AG04449 (cell line): ENCODE measurements around the gene REV3L.

Source experiments
- CTCF ChIA-PET: fragments of 350-600 bp; formaldehyde crosslinking; extraction: SDS; loops from one replicate; lab custom pipeline; 2021; ENCODE audit warnings: antibody characterized with exemption; lab: Yijun Ruan, JAX
- POLR2A ChIA-PET: fragments of 400-600, 350-600 bp; formaldehyde crosslinking; extraction: SDS; loops from one replicate; lab custom pipeline; 2020; ENCODE audit warnings: antibody characterized with exemption, inconsistent platforms; lab: Yijun Ruan, JAX
- DNase-seq: peaks from one replicate; pipeline ENCODE4 v3.0.0-alpha.2; 2010; ENCODE audit warnings: low read depth, low spot score
- H3K4me3 ChIP-seq: 2 replicates; pipeline ENCODE4 v1.5.1; 2011; ENCODE audit warnings: low read depth, mild to moderate bottlenecking, control low read depth, low read length
- TF ChIP-seq, protein P1 (sequence below): IDR thresholded peaks from one replicate; pipeline ENCODE4 v1.5.1; 2011; ENCODE audit warnings: mild to moderate bottlenecking, moderate library complexity, low read length, control low read depth, inconsistent platforms; ENCODE audit not compliant: insufficient read depth; ENCODE audit errors: missing control alignments

REV3L gene

DNA sequence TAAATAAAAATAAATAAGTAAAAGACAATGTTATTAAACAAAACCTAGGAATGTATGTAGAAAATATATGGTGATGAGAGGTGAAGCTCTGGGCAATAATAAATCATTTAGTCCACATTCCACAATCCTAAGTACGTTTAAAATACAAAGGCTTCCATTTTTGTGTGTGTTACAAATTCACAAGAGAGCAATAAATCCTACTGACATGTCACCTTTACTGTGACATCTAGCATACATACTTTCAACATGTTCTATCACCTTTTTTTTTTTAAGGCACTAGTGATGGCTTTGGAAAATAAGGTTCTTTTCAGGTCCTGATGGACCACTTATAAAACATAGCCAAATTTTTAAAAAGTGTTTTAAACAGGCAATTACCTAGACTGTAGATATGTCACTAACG is 12.0 kb downstream of the REV3L start:
- no peak for DNase-seq
- POLR2A ChIA-PET: no interaction called here
- TF ChIP-seq, protein P1, sequence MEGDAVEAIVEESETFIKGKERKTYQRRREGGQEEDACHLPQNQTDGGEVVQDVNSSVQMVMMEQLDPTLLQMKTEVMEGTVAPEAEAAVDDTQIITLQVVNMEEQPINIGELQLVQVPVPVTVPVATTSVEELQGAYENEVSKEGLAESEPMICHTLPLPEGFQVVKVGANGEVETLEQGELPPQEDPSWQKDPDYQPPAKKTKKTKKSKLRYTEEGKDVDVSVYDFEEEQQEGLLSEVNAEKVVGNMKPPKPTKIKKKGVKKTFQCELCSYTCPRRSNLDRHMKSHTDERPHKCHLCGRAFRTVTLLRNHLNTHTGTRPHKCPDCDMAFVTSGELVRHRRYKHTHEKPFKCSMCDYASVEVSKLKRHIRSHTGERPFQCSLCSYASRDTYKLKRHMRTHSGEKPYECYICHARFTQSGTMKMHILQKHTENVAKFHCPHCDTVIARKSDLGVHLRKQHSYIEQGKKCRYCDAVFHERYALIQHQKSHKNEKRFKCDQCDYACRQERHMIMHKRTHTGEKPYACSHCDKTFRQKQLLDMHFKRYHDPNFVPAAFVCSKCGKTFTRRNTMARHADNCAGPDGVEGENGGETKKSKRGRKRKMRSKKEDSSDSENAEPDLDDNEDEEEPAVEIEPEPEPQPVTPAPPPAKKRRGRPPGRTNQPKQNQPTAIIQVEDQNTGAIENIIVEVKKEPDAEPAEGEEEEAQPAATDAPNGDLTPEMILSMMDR: no peak
- CTCF ChIA-PET: no interaction called here
- H3K4me3 ChIP-seq: no peak overlapping the region

DNA sequence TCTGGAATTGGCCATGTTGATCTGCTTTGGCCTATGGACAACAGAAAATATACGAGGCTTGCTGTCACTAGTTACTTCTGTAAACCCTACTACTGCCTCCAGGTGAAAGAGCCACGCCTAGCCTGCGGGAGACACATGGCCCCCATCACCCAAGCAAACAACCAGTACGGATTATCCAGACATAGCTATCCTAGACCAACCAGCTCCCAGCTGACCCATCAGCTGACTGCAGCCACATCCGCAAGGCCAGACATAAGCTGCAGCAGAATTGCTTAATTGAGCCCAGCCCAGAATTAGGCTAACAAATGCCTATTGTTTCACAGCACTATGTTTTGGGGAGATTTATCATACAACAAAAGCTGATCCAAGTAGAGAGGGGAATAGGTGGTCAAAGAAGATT is 13.5 kb downstream of the REV3L start:
- CTCF ChIA-PET: interaction anchor here (0.8 to 1.0 kb wide), 2 partner anchors 8 to 9 kb away, joined by 3 read pairs; no protein-coding TSS in a partner anchor
- TF ChIP-seq, protein P1: no peak
- no peak for DNase-seq
- POLR2A ChIA-PET: no interaction called here
- H3K4me3 ChIP-seq: no peak overlapping the region

DNA sequence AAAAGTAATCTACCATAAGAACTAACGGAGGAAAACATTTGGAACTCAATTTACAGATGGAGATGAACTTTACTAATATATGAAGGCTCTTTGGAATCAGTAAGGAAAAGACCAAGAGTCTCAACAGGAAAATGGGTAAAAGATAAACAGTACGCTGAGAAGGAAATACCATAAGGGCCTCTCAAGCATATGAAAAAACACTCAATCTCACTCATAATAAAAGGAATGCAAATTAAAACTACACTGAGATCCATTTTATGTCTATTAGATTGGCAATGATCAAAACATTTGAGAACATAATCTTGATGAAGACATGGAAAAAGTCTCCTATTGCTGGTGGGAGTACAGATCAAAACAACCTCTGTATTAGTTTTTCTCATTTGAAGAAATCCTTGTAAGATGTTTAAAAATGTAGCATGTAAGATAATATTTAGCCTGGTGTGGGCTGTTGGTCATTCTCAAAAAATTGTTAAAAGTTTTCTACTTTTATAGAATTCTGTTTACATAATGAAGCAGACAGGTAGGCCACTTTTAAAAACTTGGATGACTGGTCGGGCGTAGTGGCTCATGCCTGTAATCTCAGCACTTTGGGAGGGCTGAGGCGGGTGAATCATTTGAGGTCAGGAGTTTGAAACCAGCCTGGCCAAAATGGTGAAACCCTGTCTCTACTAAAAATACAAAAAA is 14.5 kb downstream of the REV3L start:
- POLR2A ChIA-PET: no interaction called here
- no peak overlapping the region for H3K4me3 ChIP-seq
- CTCF ChIA-PET: no interaction called here
- DNase-seq: no peak
- TF ChIP-seq, protein P1: no peak

DNA sequence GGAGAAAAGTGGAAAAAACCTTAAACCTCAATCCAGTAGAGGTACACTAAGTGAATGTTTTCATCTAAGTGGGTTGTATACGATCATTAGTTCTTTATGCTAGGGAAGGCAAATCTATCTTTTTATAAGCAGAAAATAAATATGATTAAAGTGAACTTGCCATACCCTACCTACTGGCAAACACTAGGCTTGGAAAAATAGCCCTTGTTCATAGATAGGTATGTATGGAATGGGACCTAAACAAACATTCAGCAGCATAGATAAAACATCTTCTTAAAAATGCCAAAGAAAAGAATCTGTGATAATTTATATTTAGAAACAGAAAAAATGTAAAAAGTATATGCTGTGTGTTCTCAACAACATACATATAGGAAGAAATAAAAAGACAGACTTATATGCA is 18.8 kb downstream of the REV3L start:
- POLR2A ChIA-PET: no interaction called here
- no peak for DNase-seq
- CTCF ChIA-PET: no interaction called here
- TF ChIP-seq, protein P1: no peak
- H3K4me3 ChIP-seq: no peak overlapping the region

DNA sequence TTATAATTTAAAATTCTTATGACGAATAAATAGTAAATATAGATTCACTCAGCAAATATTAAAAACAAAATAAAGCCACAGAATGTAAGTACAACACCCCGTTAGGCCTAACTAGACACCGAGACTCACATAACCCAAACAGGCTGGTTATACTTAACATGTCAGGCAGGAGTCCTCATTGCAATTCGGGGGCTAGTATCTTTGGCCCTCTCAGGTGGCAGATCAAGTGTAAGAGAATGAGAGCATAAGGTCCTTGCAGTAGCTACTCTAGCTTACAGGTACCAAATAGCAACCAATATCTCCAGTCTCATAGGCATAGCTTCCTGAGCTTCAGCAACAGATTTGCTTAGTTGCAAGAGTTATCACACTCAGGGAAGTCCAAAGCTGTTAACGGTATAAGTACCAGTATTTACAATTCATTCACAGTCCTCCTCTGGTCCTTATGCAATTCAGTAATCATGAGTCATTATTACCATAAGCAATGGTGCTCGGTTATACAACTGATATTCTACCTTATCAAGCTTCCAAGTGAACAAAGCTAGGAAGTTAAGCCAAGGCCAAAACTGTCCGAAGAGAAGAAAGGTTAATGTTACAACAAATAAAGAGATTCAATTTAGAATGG is 20.1 kb downstream of the REV3L start:
- CTCF ChIA-PET: interaction anchor here (0.6 kb wide), 1 partner anchor 178 kb away, joined by 3 read pairs; no protein-coding TSS in a partner anchor
- POLR2A ChIA-PET: no interaction called here
- TF ChIP-seq, protein P1: no peak
- H3K4me3 ChIP-seq: no peak overlapping the region
- no peak for DNase-seq

DNA sequence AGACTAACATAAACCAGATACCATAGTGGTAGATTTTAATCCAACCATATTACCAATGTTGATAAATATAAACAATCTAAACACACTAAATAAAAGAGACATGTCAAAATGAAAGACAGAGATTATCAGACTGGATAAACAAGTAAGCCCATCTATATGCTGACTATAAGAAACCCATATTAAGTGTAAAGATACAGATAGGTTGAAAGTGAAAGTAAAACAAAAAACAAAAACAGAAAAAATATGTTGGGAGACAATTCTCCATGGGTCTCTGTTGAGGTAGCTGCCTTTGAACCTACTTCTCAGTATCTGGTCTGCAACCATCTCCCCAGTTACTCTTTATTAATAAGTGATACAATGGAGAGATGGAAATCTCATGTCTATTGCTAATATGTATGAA is 21.2 kb downstream of the REV3L start:
- TF ChIP-seq, protein P1: no peak
- CTCF ChIA-PET: interaction anchor here (1.0 kb wide), 1 partner anchor 8 kb away, joined by 3 read pairs; no protein-coding TSS in a partner anchor
- no peak overlapping the region for H3K4me3 ChIP-seq
- no peak for DNase-seq
- POLR2A ChIA-PET: no interaction called here
